ENCODE data around the gene SH3PXD2A. TPM values are rescaled to one million over a fixed set of nuclear protein-coding genes. Genes with fewer than 3 reads are reported as not detected.

Gene SH3PXD2A
- total and polyA plus RNA-seq, 2 experiments from 2014 or later: 1.8 to 5.0 TPM

- DNase-seq (ENCODE audit: low spot score) (no peak), ATAC-seq (no peak)
- no peak for TF ChIP-seq NANOG (IDR thresholded peaks at IDR 0.05; ENCODE audit: borderline replicate concordance)
- TF ChIP-seq STAT1 (IDR thresholded peaks at IDR 0.05; ENCODE audit: unreplicated experiment): no peak
- TF ChIP-seq POLR2AphosphoS5 (IDR thresholded peaks at IDR 0.05; ENCODE audit: low read depth): no peak
- TF ChIP-seq EZH2phosphoT487 (IDR thresholded peaks at IDR 0.05; ENCODE audit: unreplicated experiment): no peak
- TF ChIP-seq ZNF331 (CRISPR knock-in tag; IDR thresholded peaks at IDR 0.05; ENCODE audit: low read depth): no peak
- TF ChIP-seq EZH2 (IDR thresholded peaks at IDR 0.05; ENCODE audit: low read depth, unreplicated experiment): no peak
- TF ChIP-seq ZNF114 (CRISPR knock-in tag; IDR thresholded peaks at IDR 0.05): no peak
- TF ChIP-seq ZNF462 (CRISPR knock-in tag; IDR thresholded peaks at IDR 0.05): no peak
- TF ChIP-seq CTCF (conservative IDR thresholded peaks at IDR 0.05; ENCODE audit: low read depth in 2 of 2): no peak
- Mint-ChIP-seq H3K4me1 (peaks cover 20% of the 10 kb centered on the region), H3K36me3 (ENCODE audit: low read depth) (no peaks in the 10 kb centered on the region; the same call in 2 of the 3 replicates), H3K27ac (no peak overlapping the region), H3K27me3 (ENCODE audit: insufficient read depth, low read depth, poor library complexity) (peaks cover 2% of the 10 kb centered on the region), H3K9me3 (no peaks in the 10 kb centered on the region), H3K4me3 (no peak overlapping the region)
- no peak overlapping the region for H3K4me3 ChIP-seq
- H3K4me1 ChIP-seq (ENCODE audit: insufficient read depth): peaks cover 8% of the 10 kb centered on the region; the same call in 1 of the 2 replicates
- H3K27me3 ChIP-seq (ENCODE audit: insufficient read depth): no peaks in the 10 kb centered on the region
- no peak overlapping the region for H3K4me2 ChIP-seq
- H3K27ac ChIP-seq (ENCODE audit: low read depth): no peak overlapping the region
- no peaks in the 10 kb centered on the region for H3K9me2 ChIP-seq (ENCODE audit: insufficient read depth)
- H3F3A ChIP-seq (replicated peaks; ENCODE audit: low read depth): no peaks in the 10 kb centered on the region
- H3K36me3 ChIP-seq (ENCODE audit: insufficient read depth): no peaks in the 10 kb centered on the region
- H3K79me2 ChIP-seq (replicated peaks; ENCODE audit: insufficient read depth): no peaks in the 10 kb centered on the region
- no peak overlapping the region for H2AFZ ChIP-seq
- H4K20me1 ChIP-seq (replicated peaks; ENCODE audit: insufficient read depth): no peaks in the 10 kb centered on the region
Measured at GRCh38 chr10:103666762-103667150, 188.6 kb downstream of the SH3PXD2A start.
